Fibroblast of villous mesenchyme (primary cell): ENCODE results near the gene PTPRM. TPM values are rescaled to one million over a fixed set of nuclear protein-coding genes. Genes with fewer than 3 reads are reported as not detected.

Experiments used
- DNase-seq: peaks from one replicate; pipeline ENCODE4 v3.0.0-alpha.2; 2010; ENCODE audit warnings: low read depth
- H3K4me3 ChIP-seq: 2 replicates; pipeline ENCODE4 v1.5.1; 2011; ENCODE audit warnings: low read depth, mild to moderate bottlenecking, low read length
- CTCF ChIP-seq: IDR thresholded peaks from 2 replicates; pipeline ENCODE4 v1.5.1; 2012; ENCODE audit warnings: low read depth, mild to moderate bottlenecking, low read length; ENCODE audit not compliant: insufficient read depth
- total RNA-seq: library from RNA; depleted of rRNA; stranded (reverse); fragments of >200 nt; gene quantifications from 2 replicates; pipeline ENCODE4 v1.2.3, GENCODE V29; 2012

Gene PTPRM
- total RNA-seq, 1 donor: 56.1 TPM

- H3K4me3 ChIP-seq: no peak overlapping the region
- TF ChIP-seq CTCF: no peak
- DNase-seq: no peak
Measured at GRCh38 chr18:7978834-7979233, 411.7 kb downstream of the PTPRM start.

DNA sequence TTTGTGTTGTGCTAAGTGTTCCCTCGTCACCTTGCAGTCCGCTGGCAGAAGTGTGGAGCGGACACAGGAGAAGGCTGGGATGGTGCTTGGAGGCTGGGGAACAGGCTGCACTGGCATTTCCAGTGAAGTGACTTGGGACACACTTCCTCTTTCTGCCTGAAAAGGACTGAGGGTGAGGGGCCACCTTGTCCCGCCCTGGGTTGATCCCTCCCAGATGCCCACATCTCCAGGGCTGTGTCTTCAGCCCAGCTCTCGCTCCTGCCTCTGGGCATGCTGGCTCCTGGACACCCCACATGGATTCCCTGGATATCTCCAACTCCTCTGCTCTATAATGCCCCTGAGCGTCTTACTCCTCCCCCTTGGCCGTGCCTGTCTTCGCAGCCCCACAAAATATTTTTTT, 412.6 kb downstream of the PTPRM start:
- H3K4me3 ChIP-seq: no peak overlapping the region
- no peak for TF ChIP-seq CTCF
- no peak for DNase-seq

GRCh38 chr18:7980136-7980535, 413.0 kb downstream of the PTPRM start:
- TF ChIP-seq CTCF: peak; percentile 9
- H3K4me3 ChIP-seq: no peak overlapping the region
- DNase-seq: no peak

DNA sequence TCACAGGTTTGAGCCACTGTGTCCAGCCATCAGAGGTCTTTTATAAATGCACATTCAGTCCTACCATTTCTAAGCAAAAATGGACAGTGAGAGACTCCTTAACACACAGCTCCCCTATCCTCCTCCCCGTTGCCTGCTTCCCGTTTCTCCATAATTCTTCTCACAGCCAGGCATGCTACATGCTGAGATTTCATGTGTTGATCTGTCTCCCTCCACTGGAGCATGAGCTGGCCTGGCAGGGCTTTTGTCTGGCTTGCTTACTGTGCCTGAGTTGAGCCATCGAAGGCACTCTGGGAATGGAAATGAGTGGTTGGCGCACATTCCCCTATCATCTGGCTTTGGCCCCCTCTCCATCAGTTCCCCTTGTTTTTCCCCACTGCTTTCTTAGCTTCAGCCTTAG, 413.5 kb downstream of the PTPRM start:
- TF ChIP-seq CTCF: no peak
- no peak for DNase-seq
- H3K4me3 ChIP-seq: no peak overlapping the region

DNA sequence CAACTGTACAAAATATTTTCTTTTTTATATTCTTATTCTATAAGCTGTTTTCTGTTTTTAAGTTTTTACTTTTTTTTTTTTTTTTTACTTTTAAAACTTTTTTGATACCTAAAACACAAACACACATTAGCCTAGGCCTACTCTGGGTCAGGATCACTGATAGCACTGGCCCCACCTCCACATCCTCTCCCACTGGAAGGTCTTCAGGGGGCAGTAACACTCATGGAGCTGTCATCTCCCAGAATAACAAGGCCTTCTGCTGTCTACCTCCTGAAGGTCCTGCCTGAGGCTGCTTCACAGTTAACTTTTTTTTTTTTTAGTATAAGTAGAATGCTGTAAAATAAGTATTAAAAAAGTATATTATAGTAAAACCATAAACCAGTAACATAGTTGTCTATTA, 415.1 kb downstream of the PTPRM start:
- no peak for TF ChIP-seq CTCF
- H3K4me3 ChIP-seq: no peak overlapping the region
- no peak for DNase-seq

DNA sequence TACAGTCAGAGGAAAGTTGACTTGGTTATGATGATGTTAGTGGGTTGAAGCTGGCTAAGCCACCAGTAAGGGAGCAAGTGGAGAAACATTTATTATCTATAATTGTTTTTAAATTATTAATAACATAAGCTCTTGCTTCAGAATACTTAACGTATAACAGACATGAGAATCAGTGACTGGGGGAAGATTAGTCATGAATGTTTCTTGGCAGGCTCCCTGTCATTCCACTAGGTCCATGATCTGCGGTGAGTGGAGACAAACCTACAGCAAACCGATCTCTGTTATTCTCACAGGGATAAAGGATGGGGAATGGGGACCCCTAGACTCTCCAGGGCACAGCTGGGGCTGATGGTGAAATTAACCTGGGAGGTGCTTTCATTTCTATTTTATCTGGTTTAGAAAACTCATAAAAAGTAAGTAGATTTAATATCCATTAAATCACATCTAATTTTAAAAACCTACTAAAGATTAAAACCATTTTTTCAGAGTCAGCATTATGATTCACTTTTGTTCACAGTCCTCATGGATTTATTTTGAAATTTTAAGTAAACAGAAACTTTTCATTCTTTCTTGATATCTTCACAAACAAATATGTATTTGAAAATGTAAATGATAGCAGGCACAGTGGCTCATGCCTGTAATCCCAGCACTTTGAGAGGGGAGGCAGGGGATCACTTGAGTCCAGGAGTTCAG, 420.3 kb downstream of the PTPRM start:
- TF ChIP-seq CTCF: no peak
- H3K4me3 ChIP-seq: no peak overlapping the region
- DNase-seq: peak; percentile 65

DNA sequence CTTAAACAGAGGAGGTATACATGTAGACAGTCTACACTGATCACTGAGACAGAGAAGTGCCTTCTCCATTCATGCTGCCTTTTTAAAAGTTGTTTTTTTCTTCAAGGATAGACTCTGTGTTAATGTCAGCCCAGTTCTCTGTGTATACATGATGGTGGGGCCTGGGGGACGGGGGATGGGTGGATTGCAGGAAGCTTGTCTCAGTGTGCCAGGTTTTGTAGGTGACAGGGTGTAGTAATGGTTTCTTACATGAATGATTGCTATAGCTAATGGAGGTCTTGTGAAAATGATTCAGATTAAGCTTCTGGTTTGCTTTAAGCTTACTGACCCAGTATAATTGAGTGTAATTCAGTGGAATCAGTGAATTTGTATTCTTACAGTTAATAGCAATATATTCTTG, 423.6 kb downstream of the PTPRM start:
- TF ChIP-seq CTCF: no peak
- H3K4me3 ChIP-seq: no peak overlapping the region

More for the DNA sequence above, 423.6 kb downstream of the PTPRM start:
- no peak for DNase-seq
